ENCODE results near the gene FCGR2B.
"Not testable (repeated sequence)": the region's sequence is repeated elsewhere in the genome, so short reads cannot be mapped to it uniquely, and the experiment has no call there.

Gene FCGR2B

DNA sequence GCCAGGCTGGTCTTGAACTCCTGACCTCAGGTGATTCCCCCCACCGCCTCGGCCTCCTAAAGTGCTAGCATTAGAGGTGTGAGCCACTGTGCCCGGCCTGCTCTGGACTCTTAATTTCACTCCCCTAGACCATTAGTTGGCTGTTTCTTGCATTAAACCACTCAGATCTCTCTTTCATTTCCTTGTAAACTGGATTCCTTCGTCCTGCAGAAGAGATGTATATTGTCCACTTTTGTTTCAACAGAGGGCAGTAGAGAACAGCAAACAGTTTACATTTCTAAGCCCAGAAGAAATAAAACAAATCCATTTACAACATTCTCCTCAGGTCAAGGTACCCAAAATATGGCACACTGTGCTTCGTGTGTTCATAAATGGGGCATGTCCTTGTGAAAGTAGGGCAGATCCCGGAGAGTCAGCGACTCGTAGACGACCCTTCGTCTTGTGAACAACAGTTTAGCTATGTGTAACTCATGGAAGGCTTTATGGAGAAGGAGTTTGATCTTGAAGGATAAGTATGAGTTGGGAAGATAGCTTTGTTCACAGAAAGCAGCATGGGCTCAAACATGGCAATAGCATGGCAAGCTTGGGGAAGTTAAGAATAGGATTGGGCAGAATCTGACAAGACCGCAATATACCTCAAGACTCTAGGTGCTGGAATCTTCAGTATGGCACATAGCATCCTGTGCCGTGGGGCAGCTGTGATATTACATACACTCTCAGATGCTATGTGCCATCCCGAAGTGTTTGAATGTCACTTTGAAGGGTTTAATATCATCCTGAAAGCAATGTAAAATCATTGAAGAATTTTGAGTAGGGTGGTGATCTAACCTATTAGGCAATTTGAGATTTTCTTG is 15.2 kb upstream of the FCGR2B start:
- DNase-seq = not testable (repeated sequence)

GRCh38 chr1:161653541-161653940 is 9.4 kb upstream of the FCGR2B start:
- DNase-seq = not testable (repeated sequence)

- not testable (repeated sequence) for DNase-seq
These were observed 9.0 kb upstream of the FCGR2B start for GRCh38 chr1:161653971-161654370.

- not testable (repeated sequence) for DNase-seq
These were observed 4.4 kb upstream of the FCGR2B start for GRCh38 chr1:161658524-161658923.

DNA sequence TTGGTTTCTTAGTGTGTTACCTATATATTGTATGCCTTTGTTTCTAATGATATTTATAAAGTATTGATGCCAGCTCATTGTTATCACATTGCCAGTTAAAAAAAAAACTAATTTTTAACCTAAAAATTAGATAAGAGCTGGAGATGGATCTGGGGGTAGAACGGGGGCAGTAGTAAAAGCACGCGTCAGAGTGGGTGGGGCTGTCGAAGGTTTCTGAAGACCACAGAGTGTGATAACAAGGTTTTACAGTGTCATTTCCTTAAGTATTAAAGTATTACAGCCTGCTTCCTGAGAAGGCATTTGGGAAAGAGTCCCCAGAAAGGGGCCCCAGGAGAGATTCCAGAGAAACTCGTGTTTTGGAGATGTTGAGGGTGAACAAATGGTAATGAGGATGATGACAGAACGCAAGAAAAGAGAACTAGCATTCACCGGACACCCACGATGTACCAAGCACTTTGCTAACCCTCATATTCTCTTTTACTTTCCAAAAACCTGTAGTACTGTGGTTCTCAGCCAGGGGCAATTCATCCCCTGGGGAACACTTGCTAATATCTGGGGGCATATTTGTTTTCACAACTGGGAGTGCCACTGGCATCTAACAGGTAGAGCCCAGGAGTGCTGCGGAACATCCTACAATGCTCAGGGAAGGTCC is 1.2 kb upstream of the FCGR2B start:
- DNase-seq = not testable (repeated sequence)

DNA sequence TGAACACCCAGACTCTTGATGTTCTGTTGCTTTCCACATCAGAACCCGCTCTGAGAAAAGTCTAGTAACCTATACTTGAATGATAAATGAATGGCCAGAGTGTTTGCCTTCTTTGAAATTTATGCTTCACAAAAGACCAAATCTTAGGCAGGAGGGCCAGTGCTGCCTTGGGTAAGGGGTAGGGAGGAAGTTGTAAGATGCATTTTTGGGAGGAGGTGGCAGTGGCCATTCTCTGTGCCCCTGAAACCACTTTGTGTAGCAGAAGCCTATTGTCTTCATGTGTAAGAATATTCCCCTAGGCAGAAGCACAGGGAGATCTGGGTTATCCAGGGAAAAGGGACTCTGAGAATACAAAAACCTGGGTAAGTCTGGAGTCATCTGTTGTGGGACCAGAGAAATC is 626 bp downstream of the FCGR2B start:
- not testable (repeated sequence) for DNase-seq

GRCh38 chr1:161664689-161665088 is 1.7 kb downstream of the FCGR2B start:
- not testable (repeated sequence) for DNase-seq

- DNase-seq = not testable (repeated sequence)
These were observed 8.4 kb downstream of the FCGR2B start for GRCh38 chr1:161671045-161672020.

- DNase-seq = not testable (repeated sequence)
These were observed 10.5 kb downstream of the FCGR2B start for GRCh38 chr1:161673437-161673836.

DNA sequence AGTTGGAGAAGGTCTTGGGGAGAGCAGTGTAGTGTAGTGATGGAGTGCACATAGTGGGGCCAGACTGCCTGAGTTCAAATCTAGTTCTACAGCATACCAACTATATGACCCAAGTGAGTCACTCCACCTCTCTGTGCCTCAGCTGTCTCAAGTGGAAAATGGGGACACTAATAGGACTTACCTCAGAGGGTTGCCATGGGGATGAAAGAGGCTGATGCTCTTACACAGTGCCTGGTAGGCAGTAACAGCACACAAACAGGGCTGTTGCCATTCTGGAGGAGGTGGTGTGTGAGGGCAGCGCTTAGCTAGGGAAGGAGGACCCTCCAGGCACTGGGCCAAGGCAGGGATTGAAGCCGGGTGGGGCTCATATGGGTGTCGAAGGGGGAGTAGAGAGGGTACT is 11.5 kb downstream of the FCGR2B start:
- not testable (repeated sequence) for DNase-seq

- DNase-seq = not testable (repeated sequence)
These were observed 12.0 kb downstream of the FCGR2B start for GRCh38 chr1:161674908-161675307.

GRCh38 chr1:161676441-161676840 is 13.5 kb downstream of the FCGR2B start:
- DNase-seq = no peak

GRCh38 chr1:161676958-161677689 is 14.2 kb downstream of the FCGR2B start:
- DNase-seq = no peak

DNA sequence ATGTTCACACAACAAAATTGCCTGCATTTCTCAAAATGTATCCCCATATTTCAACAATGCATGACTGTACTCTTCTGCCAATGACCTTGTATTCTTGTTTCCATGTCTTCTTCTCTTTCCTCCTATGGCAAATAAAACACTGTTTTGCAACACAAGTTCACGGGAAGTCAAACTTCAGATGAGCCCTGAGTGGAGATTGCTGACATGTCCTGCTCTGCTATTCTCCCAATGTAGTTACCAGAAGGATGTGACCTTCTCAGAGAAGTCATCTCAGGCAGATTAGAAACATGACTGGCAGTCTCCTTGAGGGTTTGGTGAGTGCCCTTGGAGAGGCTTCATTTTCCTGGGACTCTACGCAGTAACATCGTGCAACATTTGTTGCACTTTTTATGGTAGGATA is 15.6 kb downstream of the FCGR2B start:
- DNase-seq = no peak

GRCh38 chr1:161681879-161682278 is 18.9 kb downstream of the FCGR2B start:
- no peak for DNase-seq

GRCh38 chr1:161688946-161689345 is 26.0 kb downstream of the FCGR2B start:
- DNase-seq = no peak

DNA sequence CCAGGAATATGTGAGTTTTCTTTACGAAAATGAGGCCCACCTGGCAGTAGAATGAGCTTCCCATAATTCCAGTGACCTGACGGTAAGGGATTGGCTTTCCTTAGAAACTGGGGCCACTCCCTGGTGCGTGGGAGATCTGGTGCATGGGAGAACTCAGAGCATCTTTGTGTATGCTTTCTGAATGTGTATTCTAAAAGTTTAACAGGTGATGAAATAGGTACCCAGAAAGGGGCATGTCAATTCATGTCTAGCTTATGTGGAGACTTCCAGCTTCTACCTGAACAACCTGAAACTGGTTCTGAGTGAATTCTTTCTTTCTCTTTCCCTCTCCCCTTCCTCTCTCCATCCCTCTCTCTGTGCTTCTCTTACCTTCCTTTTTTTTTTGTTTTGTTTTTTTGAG is 28.9 kb downstream of the FCGR2B start:
- DNase-seq = no peak

GRCh38 chr1:161693020-161693712 is 30.2 kb downstream of the FCGR2B start:
- DNase-seq = not testable (repeated sequence)

DNA sequence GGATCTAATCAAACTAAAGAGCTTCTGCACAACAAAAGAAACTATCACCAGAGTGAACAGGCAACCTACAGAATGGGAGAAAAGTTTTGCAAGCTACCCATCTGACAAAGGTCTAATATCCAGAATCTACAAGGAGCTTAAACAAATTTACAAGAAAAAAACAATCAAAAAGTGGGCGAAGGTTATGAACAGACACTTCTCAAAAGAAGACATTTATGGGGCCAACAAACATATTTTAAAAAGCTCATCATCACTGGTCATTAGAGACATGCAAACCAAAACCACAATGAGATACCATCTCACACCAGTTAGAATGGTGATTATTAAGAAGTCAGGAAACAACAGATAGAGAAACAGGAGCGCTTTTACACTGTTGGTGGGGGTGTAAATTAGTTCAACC is 35.4 kb downstream of the FCGR2B start:
- DNase-seq = not testable (repeated sequence)

- DNase-seq = no peak
These were observed 39.3 kb downstream of the FCGR2B start for GRCh38 chr1:161702250-161702649.

- DNase-seq = no peak
These were observed 42.6 kb downstream of the FCGR2B start for GRCh38 chr1:161705537-161705936.

- DNase-seq = no peak
These were observed 43.2 kb downstream of the FCGR2B start for GRCh38 chr1:161706113-161706481.
